HG02623 (cell line): ENCODE results near the gene C6orf89.

Experiments used
- ATAC-seq: cut with Tn5 transposase; IDR thresholded peaks from one replicate; pipeline ENCODE4 v1.9.1; 2021; ENCODE audit warnings: moderate library complexity; ENCODE audit not compliant: unreplicated experiment

C6orf89 gene

GRCh38 chr6:36852481-36853147 is 33.1 kb upstream of the C6orf89 start:
- no peak for ATAC-seq

GRCh38 chr6:36853325-36853724 is 32.4 kb upstream of the C6orf89 start:
- no peak for ATAC-seq

- no peak for ATAC-seq
Observed at GRCh38 chr6:36855750-36856149, 30.0 kb upstream of the C6orf89 start.

GRCh38 chr6:36856277-36856676 is 29.5 kb upstream of the C6orf89 start:
- no peak for ATAC-seq

GRCh38 chr6:36857325-36857724 is 28.4 kb upstream of the C6orf89 start:
- ATAC-seq: no peak

- ATAC-seq: no peak
Observed at GRCh38 chr6:36858407-36858981, 27.3 kb upstream of the C6orf89 start.

- ATAC-seq: no peak
Observed at GRCh38 chr6:36860126-36860525, 25.6 kb upstream of the C6orf89 start.

GRCh38 chr6:36862164-36862847 is 23.4 kb upstream of the C6orf89 start:
- no peak for ATAC-seq

- ATAC-seq: no peak
Observed at GRCh38 chr6:36862848-36863382, 22.8 kb upstream of the C6orf89 start.

GRCh38 chr6:36863670-36864540 is 21.8 kb upstream of the C6orf89 start:
- no peak for ATAC-seq

- ATAC-seq: no peak
Observed at GRCh38 chr6:36865835-36866234, 19.9 kb upstream of the C6orf89 start.

GRCh38 chr6:36867471-36868224 is 18.1 kb upstream of the C6orf89 start:
- ATAC-seq: no peak

- ATAC-seq: no peak
Observed at GRCh38 chr6:36871686-36872085, 14.1 kb upstream of the C6orf89 start.

GRCh38 chr6:36873115-36873514 is 12.6 kb upstream of the C6orf89 start:
- no peak for ATAC-seq

GRCh38 chr6:36873612-36874442 is 11.9 kb upstream of the C6orf89 start:
- no peak for ATAC-seq

GRCh38 chr6:36874443-36875249 is 11.1 kb upstream of the C6orf89 start, which contains the start of gene PPIL1:
TSS of gene PPIL1 (minus strand) at chr6:36874803. CDS start at chr6:36874772, 31 bp downstream.
- peak; percentile 88 for ATAC-seq

- no peak for ATAC-seq
Observed at GRCh38 chr6:36875250-36875633, 10.5 kb upstream of the C6orf89 start.

- no peak for ATAC-seq
Observed at GRCh38 chr6:36884610-36885009, 1.1 kb upstream of the C6orf89 start.
